ENCODE results near the gene SOCS7.

- TF ChIP-seq CTCF (IDR thresholded peaks at IDR 0.05; ENCODE audit: low read length) (no peak), EZH2 (optimal IDR thresholded peaks at IDR 0.05; ENCODE audit: low read depth, low read length) (no peak), EZH2phosphoT487 (IDR thresholded peaks at IDR 0.05; ENCODE audit: low read length) (no peak)
Measured at GRCh38 chr17:38410201-38410600, 58.6 kb downstream of the SOCS7 start.
